GM12891 (cell line): Measurements from ENCODE around the gene C11orf97.

Source experiments
- POLR2A ChIP-seq: IDR thresholded peaks from 2 replicates; pipeline ENCODE4 v1.6.1; 2011; ENCODE audit warnings: low read depth, low read length, control low read depth
- POLR2AphosphoS5 ChIP-seq: IDR thresholded peaks from 2 replicates; pipeline ENCODE4 v1.6.1; 2011; ENCODE audit warnings: low read depth, low read length, control low read depth
- TAF1 ChIP-seq: IDR thresholded peaks from 2 replicates; pipeline ENCODE4 v1.6.1; 2011; ENCODE audit warnings: low read depth, low read length, control low read depth

GRCh38 chr11:94472916-94473799, 39.1 kb upstream of the C11orf97 start:
- no peak for TF ChIP-seq POLR2A
- no peak for TF ChIP-seq POLR2AphosphoS5
- no peak for TF ChIP-seq TAF1
